IMR-90 (cell line): ENCODE measurements around the gene KLC3.

ENCODE experiments used
- BHLHE40 ChIP-seq: fragments of 150-350 bp; IDR thresholded peaks from 2 replicates; pipeline ENCODE4 v1.6.1; 2016; ENCODE audit warnings: mild to moderate bottlenecking, low read depth, low read length
- CTCF ChIP-seq: conservative IDR thresholded peaks from 2 replicates; pipeline ENCODE4 v1.5.1; 2012; ENCODE audit warnings: mild to moderate bottlenecking, low read depth, low read length, improper control_type of control experiment
- FOS ChIP-seq: fragments of 150-350 bp; IDR thresholded peaks from 2 replicates; pipeline ENCODE4 v1.6.1; 2016; ENCODE audit warnings: low read depth, low read length
- NFE2L2 ChIP-seq: fragments of 150-350 bp; IDR thresholded peaks from 2 replicates; pipeline ENCODE4 v1.6.1; 2016; ENCODE audit warnings: low read depth, mild to moderate bottlenecking, low read length
- RFX5 ChIP-seq: IDR thresholded peaks from 2 replicates; pipeline ENCODE4 v1.8.0; 2012; ENCODE audit warnings: low read depth, mild to moderate bottlenecking, low read length, moderate library complexity

GRCh38 chr19:45352062-45352461, 11.5 kb downstream of the KLC3 start:
- no peak for TF ChIP-seq BHLHE40
- TF ChIP-seq FOS, result no peak
- no peak for TF ChIP-seq CTCF
- no peak for TF ChIP-seq RFX5
- TF ChIP-seq NFE2L2, result no peak
